GM12878 (cell line): ENCODE data around the gene SFPQ. TPM values are rescaled to one million over a fixed set of nuclear protein-coding genes. Genes with fewer than 3 reads are reported as not detected.
A peak's percentile ranks its signal among the peaks of the same experiment; 100 is the strongest.
"Not testable (repeated sequence)": the region's sequence is repeated elsewhere in the genome, so short reads cannot be mapped to it uniquely, and the experiment has no call there.

Source experiments
- ATAC-seq: fragments of 200-7000 bp; cut with Tn5 transposase; 3 replicates; pipeline ENCODE4 v1.9.1; 2020; ENCODE audit warnings: mild to moderate bottlenecking, moderate library complexity
- BruUV-seq: library from RNA; stranded (reverse); fragments of 400-500 nt; replicated peaks from 2 replicates; lab custom pipeline; 2021; lab: Mats Ljungman, UMichigan
- CTCF ChIA-PET: fragments of 300-600 bp; sonication (Branson Sonifier 250); formaldehyde crosslinking; extraction: SDS; loops from one replicate; lab custom pipeline; 2021; ENCODE audit warnings: inconsistent platforms; lab: Yijun Ruan, JAX
- POLR2A ChIA-PET: fragments of 350-600 bp; formaldehyde crosslinking; extraction: SDS; loops from one replicate; lab custom pipeline; 2021; ENCODE audit warnings: inconsistent platforms; lab: Charles Lee
- RAD21 ChIA-PET: fragments of 300-600 bp; sonication (Branson Sonifier 250); formaldehyde crosslinking; loops from one replicate; lab custom pipeline; 2023; ENCODE audit warnings: antibody characterized with exemption; ENCODE audit not compliant: unreplicated experiment; lab: Charles Lee
- SMC1A ChIA-PET: fragments of 300-600 bp; sonication (Branson Sonifier 250); formaldehyde crosslinking; loops from one replicate; lab custom pipeline; 2023; ENCODE audit not compliant: unreplicated experiment, uncharacterized antibody; lab: Charles Lee
- DNase-seq: peaks from one replicate; pipeline ENCODE4 v3.0.0-alpha.2; 2011; ENCODE audit warnings: low read depth, low spot score
- FAIRE-seq: peaks from 3 replicates; lab custom pipeline; 2011; peaks lifted over from hg19 to GRCh38; lab: Jason Lieb, UNC
- H2AFZ ChIP-seq: 2 replicates; pipeline ENCODE4 v1.6.0; 2011; ENCODE audit warnings: low read depth, low read length, control low read depth; ENCODE audit not compliant: control insufficient read depth
- H3K27ac ChIP-seq: 2 replicates; pipeline ENCODE4 v1.5.1; 2011; ENCODE audit warnings: control low read depth; ENCODE audit not compliant: control insufficient read depth, insufficient read depth
- H3K27me3 ChIP-seq, 2 experiments: replicated peaks in 1 of 2; 2 replicates each; pipeline versions ENCODE4 v1.6.0 to v1.6.1; 2011; ENCODE audit warnings: low read length in 1 of 2; ENCODE audit not compliant: control insufficient read depth in 2 of 2, insufficient read depth in 2 of 2
- H3K36me3 ChIP-seq, 2 experiments: 2 replicates each; pipeline ENCODE4 v1.5.1; 2011; ENCODE audit warnings: low read length in 1 of 2; ENCODE audit not compliant: control insufficient read depth in 2 of 2, insufficient read depth in 2 of 2
- H3K4me1 ChIP-seq: 2 replicates; pipeline ENCODE4 v1.6.1; 2011; ENCODE audit warnings: mild to moderate bottlenecking, low read length, moderate library complexity, mixed read lengths; ENCODE audit not compliant: control insufficient read depth, insufficient read depth
- H3K4me2 ChIP-seq: 2 replicates; pipeline ENCODE4 v1.6.0; 2011; ENCODE audit warnings: control low read depth; ENCODE audit not compliant: control insufficient read depth, insufficient read depth
- H3K4me3 ChIP-seq: fragments of 200-600 bp; sonication (generic); 2 replicates; pipeline ENCODE4 v1.5.1; 2016
- H3K79me2 ChIP-seq: 2 replicates; pipeline ENCODE4 v1.6.0; 2011; ENCODE audit warnings: low read length; ENCODE audit not compliant: control insufficient read depth, insufficient read depth
- H3K9ac ChIP-seq: 2 replicates; pipeline ENCODE4 v1.8.0; 2011; ENCODE audit warnings: low read length, control low read depth, mixed read lengths; ENCODE audit not compliant: control insufficient read depth, insufficient read depth
- H3K9me3 ChIP-seq: replicated peaks from 3 replicates; pipeline ENCODE4 v1.5.1; 2011; ENCODE audit warnings: mild to moderate bottlenecking, low read length; ENCODE audit not compliant: control insufficient read depth, insufficient read depth
- H4K20me1 ChIP-seq: 2 replicates; pipeline ENCODE4 v1.6.0; 2011; ENCODE audit not compliant: control insufficient read depth, insufficient read depth
- ATF7 ChIP-seq: fragments of 450-650 bp; IDR thresholded peaks from 2 replicates; pipeline ENCODE4 v1.6.1; 2016; ENCODE audit warnings: low read depth, mild to moderate bottlenecking
- CBFB ChIP-seq: IDR thresholded peaks from 2 replicates; pipeline ENCODE4 v1.6.1; 2016; ENCODE audit warnings: antibody characterized with exemption, low read depth
- CHD4 ChIP-seq: fragments of 200-600 bp; sonication (generic); IDR thresholded peaks from 2 replicates; pipeline ENCODE4 v1.6.1; 2016; ENCODE audit warnings: mild to moderate bottlenecking
- NR2C2 ChIP-seq: IDR thresholded peaks from 2 replicates; pipeline ENCODE4 v1.6.1; 2011; ENCODE audit warnings: borderline replicate concordance, low read depth; ENCODE audit not compliant: control insufficient read depth, insufficient read length
- NR2F1 ChIP-seq: fragments of 450-650 bp; conservative IDR thresholded peaks from 2 replicates; pipeline ENCODE4 v1.6.1; 2017; ENCODE audit warnings: mild to moderate bottlenecking
- SMAD1 ChIP-seq: fragments of 450-650 bp; IDR thresholded peaks from 2 replicates; pipeline ENCODE4 v1.6.1; 2018; ENCODE audit warnings: mild to moderate bottlenecking, low read depth; ENCODE audit not compliant: partially characterized antibody
- TCF3 ChIP-seq: IDR thresholded peaks from 2 replicates; pipeline ENCODE4 v1.6.1; 2012; ENCODE audit warnings: low read depth, mild to moderate bottlenecking, low read length, borderline replicate concordance; ENCODE audit not compliant: insufficient read depth
- ZNF207 ChIP-seq: fragments of 450-650 bp; IDR thresholded peaks from 2 replicates; pipeline ENCODE4 v1.6.1; 2014; ENCODE audit warnings: antibody characterized with exemption, mild to moderate bottlenecking, borderline replicate concordance
- WGBS: methylation state at CpG from one replicate; pipeline ENCODE4 v1.1.6; 2016; ENCODE audit warnings: low lambda C conversion rate; ENCODE audit not compliant: insufficient replicate concordance, insufficient coverage; ENCODE audit errors: missing lambda C conversion rate; 5-methylcytosine and 5-hydroxymethylcytosine counted together
- in situ Hi-C: fragments of 300-500 bp; cut with MboI; formaldehyde crosslinking; loops from 9 replicates; pipeline ENCODE4 v1.14.3; 2018; ENCODE audit warnings: mixed read lengths
- intact Hi-C: fragments of 100-400 bp; cut with micrococcal nuclease; formaldehyde crosslinking; loops from one replicate; pipeline ENCODE4 v1.14.2; 2022; ENCODE audit not compliant: unreplicated experiment
- polyA plus RNA-seq, 11 experiments: library from polyadenylated mRNA; depleted of rRNA in 4 of 11; unstranded in 6 of 11; stranded (reverse) in 5 of 11; fragments of >200 nt; fragmentation: Nextera tagmentation in 4 of 11; fragmentation: Illumina TruSeq in 1 of 11; extraction: Ambion mirVana in 4 of 11; extraction: Trizol in 1 of 11; gene quantifications; 1 replicate in 1 of 11; 2 replicates in 10 of 11; pipeline versions ENCODE4 v1.2.1 to v1.2.3, GENCODE V29; 2011 to 2016; ENCODE audit warnings: inconsistent platforms in 2 of 11, missing spikeins in 2 of 11, low read depth in 1 of 11
- total RNA-seq, 4 experiments: library from RNA; depleted of rRNA in 3 of 4; stranded (reverse); fragments of >200 nt in 3 of 4; fragmentation: Illumina TruSeq in 1 of 4; extraction: Trizol in 1 of 4; gene quantifications; 2 replicates each; pipeline versions ENCODE4 v1.2.1 to v1.2.3, GENCODE V29; 2013 to 2021
- TF ChIP-seq, protein P1 (sequence below), 3 experiments: IDR thresholded peaks in 2 of 3; conservative IDR thresholded peaks in 1 of 3; 2 replicates each; pipeline ENCODE4 v1.5.1; 2011; ENCODE audit warnings: low read depth in 3 of 3, low read length in 3 of 3, mild to moderate bottlenecking in 3 of 3, control low read depth in 2 of 3, moderate library complexity in 2 of 3, inconsistent platforms in 1 of 3, mixed read lengths in 1 of 3; ENCODE audit not compliant: control insufficient read depth in 2 of 3, insufficient read depth in 1 of 3; ENCODE audit errors: extremely low read depth in 1 of 3
- TF ChIP-seq, protein P2 (sequence below): fragments of 150-350 bp; IDR thresholded peaks from 2 replicates; pipeline ENCODE4 v1.6.1; 2016; ENCODE audit warnings: low read depth, low read length
- TF ChIP-seq, protein P3 (sequence below): IDR thresholded peaks from 2 replicates; pipeline ENCODE4 v1.6.1; 2012; ENCODE audit warnings: mild to moderate bottlenecking, low read depth, low read length

SFPQ gene
- total and polyA plus RNA-seq, 10 of the 15 experiments (the other 5 are each of a cell fraction or from before 2014, with no cell fraction given): 78.5 to 559 (median 199) TPM

DNA sequence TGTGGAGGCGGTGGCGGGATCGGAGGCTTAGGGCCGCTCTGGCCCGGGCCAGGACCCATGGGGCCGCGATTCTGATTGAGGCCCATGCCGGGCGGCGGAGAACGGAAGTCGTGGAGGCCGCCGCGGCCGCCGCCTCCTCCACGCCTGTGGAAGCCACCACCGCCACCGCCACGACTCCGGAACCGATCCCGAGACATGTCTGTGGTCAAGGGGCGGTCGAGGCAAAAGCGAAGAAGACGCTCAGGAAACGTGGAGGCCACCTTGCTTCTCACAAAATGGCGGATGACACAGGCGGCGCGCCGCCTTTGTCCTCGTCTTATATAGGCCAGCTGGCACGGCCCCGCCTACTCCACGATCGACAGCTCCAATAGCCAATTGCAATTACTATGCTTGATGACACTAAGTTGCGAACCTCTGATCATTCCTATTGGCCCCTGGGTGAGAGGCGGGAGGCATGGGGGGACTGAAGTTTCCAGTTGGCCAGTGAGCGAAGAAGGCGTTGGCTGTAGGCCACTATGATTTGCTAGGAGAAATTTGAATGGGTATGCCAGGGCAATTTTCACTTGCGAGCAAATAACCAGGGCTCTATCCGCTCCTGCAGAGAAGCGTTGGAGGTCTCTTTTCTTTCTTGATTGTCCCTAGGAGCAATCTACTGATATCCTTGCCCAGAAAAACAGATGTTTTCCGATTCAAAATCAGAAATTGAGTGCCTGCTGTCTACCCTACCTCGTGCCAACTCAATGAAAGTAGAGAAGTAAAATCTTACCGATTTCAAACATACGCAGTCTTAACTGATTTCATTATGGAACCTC lies at the start of gene SFPQ (continued):
- TF ChIP-seq NR2C2 (no peak), CBFB (peak; percentile 96), ZNF207 (peak; percentile 68; the same call in 1 of the 2 replicates), NR2F1 (no peak; the same call in 1 of the 2 replicates), TCF3 (peak; percentile 73; the same call in 1 of the 2 replicates), SMAD1 (peak; percentile 93), ATF7 (peak; percentile 27; the same call in 1 of the 2 replicates), CHD4 (no peak)
- TF ChIP-seq, protein P1, sequence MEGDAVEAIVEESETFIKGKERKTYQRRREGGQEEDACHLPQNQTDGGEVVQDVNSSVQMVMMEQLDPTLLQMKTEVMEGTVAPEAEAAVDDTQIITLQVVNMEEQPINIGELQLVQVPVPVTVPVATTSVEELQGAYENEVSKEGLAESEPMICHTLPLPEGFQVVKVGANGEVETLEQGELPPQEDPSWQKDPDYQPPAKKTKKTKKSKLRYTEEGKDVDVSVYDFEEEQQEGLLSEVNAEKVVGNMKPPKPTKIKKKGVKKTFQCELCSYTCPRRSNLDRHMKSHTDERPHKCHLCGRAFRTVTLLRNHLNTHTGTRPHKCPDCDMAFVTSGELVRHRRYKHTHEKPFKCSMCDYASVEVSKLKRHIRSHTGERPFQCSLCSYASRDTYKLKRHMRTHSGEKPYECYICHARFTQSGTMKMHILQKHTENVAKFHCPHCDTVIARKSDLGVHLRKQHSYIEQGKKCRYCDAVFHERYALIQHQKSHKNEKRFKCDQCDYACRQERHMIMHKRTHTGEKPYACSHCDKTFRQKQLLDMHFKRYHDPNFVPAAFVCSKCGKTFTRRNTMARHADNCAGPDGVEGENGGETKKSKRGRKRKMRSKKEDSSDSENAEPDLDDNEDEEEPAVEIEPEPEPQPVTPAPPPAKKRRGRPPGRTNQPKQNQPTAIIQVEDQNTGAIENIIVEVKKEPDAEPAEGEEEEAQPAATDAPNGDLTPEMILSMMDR (IDR thresholded peaks at IDR 0.05 in 2 of 3, conservative IDR thresholded peaks at IDR 0.05 in 1 of 3; ENCODE audit: control insufficient read depth in 2 of 3, extremely low read depth in 1 of 3, insufficient read depth in 1 of 3, low read depth in 3 of 3, low read length in 3 of 3): no peak
- TF ChIP-seq, protein P2, sequence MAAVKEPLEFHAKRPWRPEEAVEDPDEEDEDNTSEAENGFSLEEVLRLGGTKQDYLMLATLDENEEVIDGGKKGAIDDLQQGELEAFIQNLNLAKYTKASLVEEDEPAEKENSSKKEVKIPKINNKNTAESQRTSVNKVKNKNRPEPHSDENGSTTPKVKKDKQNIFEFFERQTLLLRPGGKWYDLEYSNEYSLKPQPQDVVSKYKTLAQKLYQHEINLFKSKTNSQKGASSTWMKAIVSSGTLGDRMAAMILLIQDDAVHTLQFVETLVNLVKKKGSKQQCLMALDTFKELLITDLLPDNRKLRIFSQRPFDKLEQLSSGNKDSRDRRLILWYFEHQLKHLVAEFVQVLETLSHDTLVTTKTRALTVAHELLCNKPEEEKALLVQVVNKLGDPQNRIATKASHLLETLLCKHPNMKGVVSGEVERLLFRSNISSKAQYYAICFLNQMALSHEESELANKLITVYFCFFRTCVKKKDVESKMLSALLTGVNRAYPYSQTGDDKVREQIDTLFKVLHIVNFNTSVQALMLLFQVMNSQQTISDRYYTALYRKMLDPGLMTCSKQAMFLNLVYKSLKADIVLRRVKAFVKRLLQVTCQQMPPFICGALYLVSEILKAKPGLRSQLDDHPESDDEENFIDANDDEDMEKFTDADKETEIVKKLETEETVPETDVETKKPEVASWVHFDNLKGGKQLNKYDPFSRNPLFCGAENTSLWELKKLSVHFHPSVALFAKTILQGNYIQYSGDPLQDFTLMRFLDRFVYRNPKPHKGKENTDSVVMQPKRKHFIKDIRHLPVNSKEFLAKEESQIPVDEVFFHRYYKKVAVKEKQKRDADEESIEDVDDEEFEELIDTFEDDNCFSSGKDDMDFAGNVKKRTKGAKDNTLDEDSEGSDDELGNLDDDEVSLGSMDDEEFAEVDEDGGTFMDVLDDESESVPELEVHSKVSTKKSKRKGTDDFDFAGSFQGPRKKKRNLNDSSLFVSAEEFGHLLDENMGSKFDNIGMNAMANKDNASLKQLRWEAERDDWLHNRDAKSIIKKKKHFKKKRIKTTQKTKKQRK: peak; percentile 85
- TF ChIP-seq, protein P3, sequence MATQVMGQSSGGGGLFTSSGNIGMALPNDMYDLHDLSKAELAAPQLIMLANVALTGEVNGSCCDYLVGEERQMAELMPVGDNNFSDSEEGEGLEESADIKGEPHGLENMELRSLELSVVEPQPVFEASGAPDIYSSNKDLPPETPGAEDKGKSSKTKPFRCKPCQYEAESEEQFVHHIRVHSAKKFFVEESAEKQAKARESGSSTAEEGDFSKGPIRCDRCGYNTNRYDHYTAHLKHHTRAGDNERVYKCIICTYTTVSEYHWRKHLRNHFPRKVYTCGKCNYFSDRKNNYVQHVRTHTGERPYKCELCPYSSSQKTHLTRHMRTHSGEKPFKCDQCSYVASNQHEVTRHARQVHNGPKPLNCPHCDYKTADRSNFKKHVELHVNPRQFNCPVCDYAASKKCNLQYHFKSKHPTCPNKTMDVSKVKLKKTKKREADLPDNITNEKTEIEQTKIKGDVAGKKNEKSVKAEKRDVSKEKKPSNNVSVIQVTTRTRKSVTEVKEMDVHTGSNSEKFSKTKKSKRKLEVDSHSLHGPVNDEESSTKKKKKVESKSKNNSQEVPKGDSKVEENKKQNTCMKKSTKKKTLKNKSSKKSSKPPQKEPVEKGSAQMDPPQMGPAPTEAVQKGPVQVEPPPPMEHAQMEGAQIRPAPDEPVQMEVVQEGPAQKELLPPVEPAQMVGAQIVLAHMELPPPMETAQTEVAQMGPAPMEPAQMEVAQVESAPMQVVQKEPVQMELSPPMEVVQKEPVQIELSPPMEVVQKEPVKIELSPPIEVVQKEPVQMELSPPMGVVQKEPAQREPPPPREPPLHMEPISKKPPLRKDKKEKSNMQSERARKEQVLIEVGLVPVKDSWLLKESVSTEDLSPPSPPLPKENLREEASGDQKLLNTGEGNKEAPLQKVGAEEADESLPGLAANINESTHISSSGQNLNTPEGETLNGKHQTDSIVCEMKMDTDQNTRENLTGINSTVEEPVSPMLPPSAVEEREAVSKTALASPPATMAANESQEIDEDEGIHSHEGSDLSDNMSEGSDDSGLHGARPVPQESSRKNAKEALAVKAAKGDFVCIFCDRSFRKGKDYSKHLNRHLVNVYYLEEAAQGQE: 0 out of 2 replicates have a peak, but pooled peaks have one; percentile 16

DNA sequence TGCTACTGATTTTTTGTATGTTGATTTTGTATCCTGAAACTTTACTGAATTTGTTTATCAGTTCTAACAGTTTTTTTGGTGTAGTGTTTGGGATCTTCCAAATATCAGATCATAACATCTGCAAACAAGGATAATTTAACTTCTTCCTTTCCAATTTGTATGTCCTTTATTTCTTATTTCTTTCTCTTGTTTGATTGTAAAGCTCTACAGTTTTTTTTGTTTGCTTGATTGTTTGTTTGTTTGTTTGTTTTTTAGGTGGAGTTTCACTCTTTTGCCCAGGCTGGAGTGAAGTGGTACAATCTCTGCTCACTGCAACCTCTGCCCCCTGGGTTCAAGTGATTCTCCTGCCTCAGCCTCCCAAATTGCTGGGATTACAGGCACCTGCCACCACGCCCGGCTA lies 43.8 kb upstream of the SFPQ start:
- POLR2A ChIA-PET, H2AFZ ChIP-seq, H3K9ac ChIP-seq, CTCF ChIA-PET, in situ Hi-C loops, DNase-seq, H3K79me2 ChIP-seq, H3K27ac ChIP-seq, ATAC-seq, H3K4me1 ChIP-seq, H3K9me3 ChIP-seq, BruUV-seq, H4K20me1 ChIP-seq, H3K4me3 ChIP-seq, H3K36me3 ChIP-seq, RAD21 ChIA-PET, H3K4me2 ChIP-seq, FAIRE-seq, H3K27me3 ChIP-seq, intact Hi-C loops, SMC1A ChIA-PET: not testable (repeated sequence)
- WGBS: 82% methylated on average over 2 of the region's 2 CpGs
